Measurements from ENCODE around the gene FIBP.

FIBP gene

GRCh38 chr11:65866509-65867283 lies 21.6 kb downstream of the FIBP start:
- DNase-seq (ENCODE audit: low read depth), result no peak
- H3K4me3 ChIP-seq (ENCODE audit: low read depth, low read length), result no peak overlapping the region
- in situ Hi-C loops (cut with HindIII; ENCODE audit: low sequenced_read_pairs), result no loop called here
- TF ChIP-seq CTCF (IDR thresholded peaks at IDR 0.05; ENCODE audit: low read depth, low read length, missing control alignments), result no peak

- H3K4me3 ChIP-seq (ENCODE audit: low read depth, low read length), result no peak overlapping the region
- DNase-seq (ENCODE audit: low read depth), result no peak
- no peak for TF ChIP-seq CTCF (IDR thresholded peaks at IDR 0.05; ENCODE audit: low read depth, low read length, missing control alignments)
- in situ Hi-C loops (cut with HindIII; ENCODE audit: low sequenced_read_pairs), result no loop called here
Measured at GRCh38 chr11:65865550-65866172, 22.6 kb downstream of the FIBP start.

- no peak for TF ChIP-seq CTCF (IDR thresholded peaks at IDR 0.05; ENCODE audit: low read depth, low read length, missing control alignments)
Measured at GRCh38 chr11:65864706-65865471, 23.4 kb downstream of the FIBP start.

GRCh38 chr11:65863889-65864705 lies 24.2 kb downstream of the FIBP start:
- in situ Hi-C loops (cut with HindIII; ENCODE audit: low sequenced_read_pairs), result no loop called here
- H3K4me3 ChIP-seq (ENCODE audit: low read depth, low read length), result no peak overlapping the region
- no peak for TF ChIP-seq CTCF (IDR thresholded peaks at IDR 0.05; ENCODE audit: low read depth, low read length, missing control alignments)
- DNase-seq (ENCODE audit: low read depth), result no peak

More at GRCh38 chr11:65864706-65865471, 23.4 kb downstream of the FIBP start:
- in situ Hi-C loops (cut with HindIII; ENCODE audit: low sequenced_read_pairs), result no loop called here
- H3K4me3 ChIP-seq (ENCODE audit: low read depth, low read length), result no peak overlapping the region
- DNase-seq (ENCODE audit: low read depth), result no peak

- no peak for TF ChIP-seq CTCF (IDR thresholded peaks at IDR 0.05; ENCODE audit: low read depth, low read length, missing control alignments)
- DNase-seq (ENCODE audit: low read depth), result no peak
- no peak overlapping the region for H3K4me3 ChIP-seq (ENCODE audit: low read depth, low read length)
- in situ Hi-C loops (cut with HindIII; ENCODE audit: low sequenced_read_pairs), result no loop called here
Measured at GRCh38 chr11:65862941-65863888, 25.1 kb downstream of the FIBP start.

All from astrocyte of the cerebellum (primary cell).